ENCODE results near the gene ZNF12.

ZNF12 gene

GRCh38 chr7:6646465-6646864, 60.3 kb downstream of the ZNF12 start:
- no peak for DNase-seq

- no peak for DNase-seq
These were observed 62.0 kb downstream of the ZNF12 start for GRCh38 chr7:6644728-6645127.

GRCh38 chr7:6643915-6644625, 62.7 kb downstream of the ZNF12 start:
- DNase-seq, result no peak

- DNase-seq, result no peak
These were observed 63.7 kb downstream of the ZNF12 start for GRCh38 chr7:6642861-6643640.

GRCh38 chr7:6642239-6642839, 64.4 kb downstream of the ZNF12 start:
- DNase-seq, result no peak

- no peak for DNase-seq
These were observed 65.3 kb downstream of the ZNF12 start for GRCh38 chr7:6641305-6642035.

- no peak for DNase-seq
These were observed 66.5 kb downstream of the ZNF12 start for GRCh38 chr7:6640246-6640721.

- no peak for DNase-seq
These were observed 67.1 kb downstream of the ZNF12 start for GRCh38 chr7:6639627-6640026.

- DNase-seq, result no peak
These were observed 67.7 kb downstream of the ZNF12 start for GRCh38 chr7:6639032-6639431.
